SK-N-SH (cell line): Measurements from ENCODE around the gene DENND1A. TPM values are rescaled to one million over a fixed set of nuclear protein-coding genes. Genes with fewer than 3 reads are reported as not detected.

ENCODE experiments used
- CTCF ChIA-PET: fragments of 300-600, 350-600 bp; formaldehyde crosslinking; extraction: SDS; loops from one replicate; lab custom pipeline; 2021; lab: Yijun Ruan, JAX
- POLR2A ChIA-PET: fragments of 350-600 bp; sonication (Branson Sonifier 250); formaldehyde crosslinking; extraction: SDS; loops from one replicate; lab custom pipeline; 2020; ENCODE audit warnings: antibody characterized with exemption, inconsistent platforms; lab: Yijun Ruan, JAX
- DNase-seq: peaks from one replicate; pipeline ENCODE4 v3.0.0; 2012
- H2AFZ ChIP-seq: fragments of 200-600 bp; sonication (generic); 2 replicates; pipeline ENCODE4 v1.8.1; 2016; ENCODE audit warnings: antibody characterized with exemption, mild to moderate bottlenecking, low read depth
- H3F3A ChIP-seq: fragments of 200-600 bp; sonication (generic); replicated peaks from 2 replicates; pipeline ENCODE3; 2016; ENCODE audit warnings: antibody characterized with exemption, mild to moderate bottlenecking; ENCODE audit not compliant: insufficient read depth
- H3K27ac ChIP-seq, 2 experiments: fragments of 200-500 bp in 1 of 2; fragments of 200-600 bp in 1 of 2; sonication (Bioruptor generic) in 1 of 2; sonication (generic), shearing (Covaris generic) in 1 of 2; 2 replicates each; pipeline versions ENCODE4 v1.5.1 to v1.6.1; 2014 to 2016; ENCODE audit warnings: low read depth in 2 of 2, inconsistent platforms in 1 of 2, low read length in 1 of 2, mild to moderate bottlenecking in 1 of 2, mixed read lengths in 1 of 2
- H3K27me3 ChIP-seq: fragments of 200-600 bp; sonication (generic), shearing (Covaris generic); 2 replicates; pipeline ENCODE4 v1.6.1; 2016; ENCODE audit warnings: mixed run types; ENCODE audit not compliant: insufficient read depth
- H3K36me3 ChIP-seq, 2 experiments: fragments of 200-500 bp in 1 of 2; fragments of 200-600 bp in 1 of 2; sonication (Bioruptor generic) in 1 of 2; sonication (generic) in 1 of 2; replicated peaks in 1 of 2; 2 replicates each; pipeline versions ENCODE3 to v1.5.1; 2014 to 2016; ENCODE audit warnings: low read length in 1 of 2, mild to moderate bottlenecking in 1 of 2; ENCODE audit not compliant: insufficient read depth in 2 of 2, control insufficient read depth in 1 of 2
- H3K4me1 ChIP-seq, 2 experiments: fragments of 200-500 bp in 1 of 2; fragments of 200-600 bp in 1 of 2; sonication (Bioruptor generic) in 1 of 2; sonication (generic), shearing (Covaris generic) in 1 of 2; 2 replicates each; pipeline versions ENCODE4 v1.5.1 to v1.6.1; 2014 to 2016; ENCODE audit warnings: low read depth in 1 of 2, low read length in 1 of 2, mixed run types in 1 of 2; ENCODE audit not compliant: insufficient read depth in 2 of 2, control insufficient read depth in 1 of 2
- H3K4me2 ChIP-seq: fragments of 200-600 bp; sonication (generic), shearing (Covaris generic); 2 replicates; pipeline ENCODE4 v1.6.1; 2017; ENCODE audit warnings: mixed run types
- H3K4me3 ChIP-seq, 2 experiments: fragments of 200-500 bp in 1 of 2; fragments of 200-600 bp in 1 of 2; sonication (Bioruptor generic) in 1 of 2; sonication (generic), shearing (Covaris generic) in 1 of 2; 2 replicates each; pipeline versions ENCODE4 v1.5.1 to v1.8.1; 2014 to 2016; ENCODE audit warnings: low read depth in 2 of 2, inconsistent platforms in 1 of 2, low read length in 1 of 2, mild to moderate bottlenecking in 1 of 2, mixed read lengths in 1 of 2, moderate library complexity in 1 of 2
- H3K79me2 ChIP-seq: fragments of 200-600 bp; sonication (generic); 2 replicates; pipeline ENCODE4 v1.8.1; 2017; ENCODE audit warnings: mild to moderate bottlenecking; ENCODE audit not compliant: insufficient read depth
- H3K9ac ChIP-seq: fragments of 200-600 bp; sonication (generic); 2 replicates; pipeline ENCODE4 v1.6.1; 2017; ENCODE audit warnings: mixed run types
- H3K9me2 ChIP-seq: fragments of 200-600 bp; sonication (generic); 2 replicates; pipeline ENCODE4 v1.6.1; 2017; ENCODE audit warnings: mixed run types
- H3K9me3 ChIP-seq: fragments of 200-600 bp; sonication (generic); 2 replicates; pipeline ENCODE4 v1.6.1; 2017; ENCODE audit warnings: mixed run types, mild to moderate bottlenecking, moderate library complexity
- H4K20me1 ChIP-seq: fragments of 200-600 bp; sonication (generic); 2 replicates; pipeline ENCODE4 v1.6.1; 2017; ENCODE audit warnings: mild to moderate bottlenecking, mixed run types; ENCODE audit not compliant: insufficient read depth
- CHD2 ChIP-seq: fragments of 150-350 bp; IDR thresholded peaks from 2 replicates; pipeline ENCODE4 v1.6.1; 2018; ENCODE audit warnings: low read length; ENCODE audit not compliant: partially characterized antibody
- ELF1 ChIP-seq: IDR thresholded peaks from 2 replicates; pipeline ENCODE4 v1.4.0; 2012
- EP300 ChIP-seq, 2 experiments: IDR thresholded peaks; 2 replicates each; pipeline versions ENCODE4 v1.4.0 to v1.6.1; 2012; ENCODE audit warnings: borderline replicate concordance in 1 of 2, low read depth in 1 of 2, low read length in 1 of 2
- EZH2phosphoT487 ChIP-seq: fragments of 200-600 bp; sonication (generic); IDR thresholded peaks from 2 replicates; pipeline ENCODE4 v1.6.1; 2017; ENCODE audit warnings: low read depth, mixed run types, mild to moderate bottlenecking, antibody characterized with exemption, moderate library complexity, borderline replicate concordance
- FOSL2 ChIP-seq: IDR thresholded peaks from 2 replicates; pipeline ENCODE4 v1.4.0; 2012; ENCODE audit warnings: low read depth, mild to moderate bottlenecking, moderate library complexity, borderline replicate concordance
- FOXJ3 ChIP-seq: sonication (generic); formaldehyde crosslinking; IDR thresholded peaks from 2 replicates; pipeline ENCODE4 v1.5.1; 2020; ENCODE audit warnings: mild to moderate bottlenecking, missing genetic modification reagents
- GATA2 ChIP-seq: sonication (generic); formaldehyde crosslinking; IDR thresholded peaks from 2 replicates; pipeline ENCODE4 v1.5.0; 2020; ENCODE audit warnings: mild to moderate bottlenecking, missing genetic modification reagents
- JUND ChIP-seq: IDR thresholded peaks from 2 replicates; pipeline ENCODE4 v1.4.0; 2012
- MEF2A ChIP-seq: IDR thresholded peaks from 2 replicates; pipeline ENCODE4 v1.4.0; 2012; ENCODE audit warnings: low read depth, borderline replicate concordance
- NFIC ChIP-seq: IDR thresholded peaks from 2 replicates; pipeline ENCODE4 v1.4.0; 2012; ENCODE audit warnings: borderline replicate concordance
- POLR2AphosphoS5 ChIP-seq: IDR thresholded peaks from 2 replicates; pipeline ENCODE4 v1.6.1; 2012; ENCODE audit warnings: low read depth, low read length
- RAD21 ChIP-seq: IDR thresholded peaks from 2 replicates; pipeline ENCODE4 v1.6.1; 2012; ENCODE audit warnings: mild to moderate bottlenecking, low read length
- RCOR1 ChIP-seq: fragments of 150-350 bp; IDR thresholded peaks from 2 replicates; pipeline ENCODE4 v1.6.1; 2017; ENCODE audit warnings: antibody characterized with exemption, low read length
- RFX5 ChIP-seq: IDR thresholded peaks from 2 replicates; pipeline ENCODE4 v1.6.1; 2012; ENCODE audit warnings: mild to moderate bottlenecking, improper control_type of control experiment, low read length
- SIN3A ChIP-seq: IDR thresholded peaks from 2 replicates; pipeline ENCODE4 v1.6.1; 2012; ENCODE audit warnings: low read depth, mild to moderate bottlenecking, low read length, moderate library complexity, borderline replicate concordance
- SMC3 ChIP-seq: IDR thresholded peaks from 2 replicates; pipeline ENCODE4 v1.6.1; 2012; ENCODE audit warnings: low read depth, low read length, improper control_type of control experiment
- TEAD4 ChIP-seq: IDR thresholded peaks from 2 replicates; pipeline ENCODE4 v1.4.0; 2012; ENCODE audit warnings: mild to moderate bottlenecking, borderline replicate concordance; ENCODE audit not compliant: insufficient read depth
- YY1 ChIP-seq: IDR thresholded peaks from 2 replicates; pipeline ENCODE4 v1.4.0; 2012; ENCODE audit warnings: low read depth, mild to moderate bottlenecking
- WGBS: methylation state at CpG from one replicate; pipeline ENCODE4 v1.1.6; 2017; ENCODE audit warnings: low lambda C conversion rate; 5-methylcytosine and 5-hydroxymethylcytosine counted together
- polyA plus RNA-seq, 3 experiments: library from polyadenylated mRNA; depleted of rRNA; stranded (reverse); fragments of >200 nt; gene quantifications; 2 replicates each; pipeline ENCODE4 v1.2.3, GENCODE V29; 2012
- TF ChIP-seq, protein P1 (sequence below): fragments of 150-350 bp; IDR thresholded peaks from 2 replicates; pipeline ENCODE4 v1.6.1; 2016; ENCODE audit warnings: mild to moderate bottlenecking, low read depth, low read length
- TF ChIP-seq, protein P2 (sequence below): IDR thresholded peaks from 2 replicates; pipeline ENCODE4; 2012
- TF ChIP-seq, protein P3 (sequence below): fragments of 150-350 bp; IDR thresholded peaks from 2 replicates; pipeline ENCODE4 v1.6.1; 2017; ENCODE audit warnings: antibody characterized with exemption, low read length, low read depth, borderline replicate concordance
- TF ChIP-seq, protein P4 (sequence below): fragments of 200-600 bp; sonication (generic); IDR thresholded peaks from 2 replicates; pipeline ENCODE4 v1.6.1; 2017; ENCODE audit warnings: antibody characterized with exemption, mild to moderate bottlenecking, moderate library complexity
- TF ChIP-seq, protein P5 (sequence below): IDR thresholded peaks from 2 replicates; pipeline ENCODE4 v1.4.0; 2012; ENCODE audit warnings: low read depth, borderline replicate concordance

The DENND1A gene
- polyA plus RNA-seq, 1 of the 3 experiments (the other 2 are of a cell fraction): 25.4 TPM

DNA sequence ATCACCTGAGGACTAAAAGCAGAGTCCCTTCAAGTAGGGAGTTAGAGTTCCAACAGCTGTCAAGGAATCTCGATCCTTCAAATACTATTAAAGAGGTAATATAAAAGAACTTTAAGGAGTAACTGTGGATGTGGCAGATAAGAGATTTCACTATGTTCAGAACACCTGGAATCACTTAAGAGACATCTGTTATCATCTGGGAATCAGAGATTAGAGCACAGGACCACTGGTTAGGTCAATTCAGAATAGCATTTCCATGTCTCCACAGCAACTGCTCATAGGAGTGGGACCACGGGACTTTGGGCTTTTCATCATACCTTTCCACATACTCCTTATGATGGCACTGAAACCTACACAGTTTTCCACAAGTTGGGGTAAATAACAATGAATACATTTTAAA, 216.6 kb downstream of the DENND1A start (continued):
- TF ChIP-seq, protein P1, sequence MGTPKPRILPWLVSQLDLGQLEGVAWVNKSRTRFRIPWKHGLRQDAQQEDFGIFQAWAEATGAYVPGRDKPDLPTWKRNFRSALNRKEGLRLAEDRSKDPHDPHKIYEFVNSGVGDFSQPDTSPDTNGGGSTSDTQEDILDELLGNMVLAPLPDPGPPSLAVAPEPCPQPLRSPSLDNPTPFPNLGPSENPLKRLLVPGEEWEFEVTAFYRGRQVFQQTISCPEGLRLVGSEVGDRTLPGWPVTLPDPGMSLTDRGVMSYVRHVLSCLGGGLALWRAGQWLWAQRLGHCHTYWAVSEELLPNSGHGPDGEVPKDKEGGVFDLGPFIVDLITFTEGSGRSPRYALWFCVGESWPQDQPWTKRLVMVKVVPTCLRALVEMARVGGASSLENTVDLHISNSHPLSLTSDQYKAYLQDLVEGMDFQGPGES: no peak
- no peak for TF ChIP-seq MEF2A
- TF ChIP-seq RAD21: no peak
- TF ChIP-seq, protein P2, sequence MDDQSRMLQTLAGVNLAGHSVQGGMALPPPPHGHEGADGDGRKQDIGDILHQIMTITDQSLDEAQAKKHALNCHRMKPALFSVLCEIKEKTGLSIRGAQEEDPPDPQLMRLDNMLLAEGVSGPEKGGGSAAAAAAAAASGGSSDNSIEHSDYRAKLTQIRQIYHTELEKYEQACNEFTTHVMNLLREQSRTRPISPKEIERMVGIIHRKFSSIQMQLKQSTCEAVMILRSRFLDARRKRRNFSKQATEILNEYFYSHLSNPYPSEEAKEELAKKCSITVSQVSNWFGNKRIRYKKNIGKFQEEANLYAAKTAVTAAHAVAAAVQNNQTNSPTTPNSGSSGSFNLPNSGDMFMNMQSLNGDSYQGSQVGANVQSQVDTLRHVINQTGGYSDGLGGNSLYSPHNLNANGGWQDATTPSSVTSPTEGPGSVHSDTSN: no peak
- TF ChIP-seq, all 33 proteins: peak for 4

DNA sequence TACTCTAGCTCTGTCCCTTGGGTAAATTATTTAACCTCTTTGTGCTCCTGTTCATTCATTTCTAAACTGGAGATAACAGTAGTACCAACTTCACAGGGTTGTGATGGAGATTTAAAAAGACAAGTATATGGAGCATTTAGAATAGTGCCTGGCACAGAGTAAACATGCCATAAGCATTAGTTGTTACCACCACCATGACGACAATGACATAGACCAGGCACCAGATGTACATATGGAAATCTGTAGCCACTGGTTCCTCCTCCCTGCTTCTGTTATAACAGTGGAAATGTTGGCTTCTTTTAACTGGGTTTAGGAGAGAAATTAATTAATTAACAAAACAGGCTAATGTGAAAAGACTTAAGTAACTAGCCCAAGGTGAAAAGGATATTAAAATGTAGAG, 217.5 kb downstream of the DENND1A start:
- H2AFZ ChIP-seq: no peak overlapping the region
- H3K36me3 ChIP-seq: no peaks in the 10 kb centered on the region
- peak; percentile 34 for DNase-seq
- H3K79me2 ChIP-seq: no peaks in the 10 kb centered on the region
- no peak overlapping the region for H3K4me3 ChIP-seq
- no peak overlapping the region for H3K27ac ChIP-seq
- 46% methylated on average over 1 of the region's 1 CpG for WGBS
- H3K4me2 ChIP-seq: no peak overlapping the region
- ChIA-PET POLR2A (no interaction called here), CTCF (interaction anchor here (1.0 to 1.4 kb wide), 4 partner anchors 8 to 311 kb away, joined by 3 read pairs; no protein-coding TSS in a partner anchor)
- peaks cover 3% of the 10 kb centered on the region for H3F3A ChIP-seq
- H3K27me3 ChIP-seq: no peaks in the 10 kb centered on the region
- H3K4me1 ChIP-seq: peaks cover 4 to 5% of the 10 kb centered on the region in 2 experiments; a peak in 2 of 4 replicates
- no peak overlapping the region for H3K9ac ChIP-seq
- H3K9me3 ChIP-seq: no peaks in the 10 kb centered on the region
- no peaks in the 10 kb centered on the region for H3K9me2 ChIP-seq
- H4K20me1 ChIP-seq: no peaks in the 10 kb centered on the region
- TF ChIP-seq ELF1: no peak
- TF ChIP-seq SMC3: no peak
- no peak for TF ChIP-seq RFX5
- TF ChIP-seq POLR2AphosphoS5: peak; percentile 53; the same call in 1 of the 2 replicates
- no peak for TF ChIP-seq YY1
- TF ChIP-seq, protein P2: peak; percentile 53
- TF ChIP-seq FOSL2: no peak; the same call in 1 of the 2 replicates
- TF ChIP-seq, protein P3, sequence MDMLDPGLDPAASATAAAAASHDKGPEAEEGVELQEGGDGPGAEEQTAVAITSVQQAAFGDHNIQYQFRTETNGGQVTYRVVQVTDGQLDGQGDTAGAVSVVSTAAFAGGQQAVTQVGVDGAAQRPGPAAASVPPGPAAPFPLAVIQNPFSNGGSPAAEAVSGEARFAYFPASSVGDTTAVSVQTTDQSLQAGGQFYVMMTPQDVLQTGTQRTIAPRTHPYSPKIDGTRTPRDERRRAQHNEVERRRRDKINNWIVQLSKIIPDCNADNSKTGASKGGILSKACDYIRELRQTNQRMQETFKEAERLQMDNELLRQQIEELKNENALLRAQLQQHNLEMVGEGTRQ: no peak
- TF ChIP-seq FOXJ3 (CRISPR knock-in tag): no peak
- TF ChIP-seq, protein P4, sequence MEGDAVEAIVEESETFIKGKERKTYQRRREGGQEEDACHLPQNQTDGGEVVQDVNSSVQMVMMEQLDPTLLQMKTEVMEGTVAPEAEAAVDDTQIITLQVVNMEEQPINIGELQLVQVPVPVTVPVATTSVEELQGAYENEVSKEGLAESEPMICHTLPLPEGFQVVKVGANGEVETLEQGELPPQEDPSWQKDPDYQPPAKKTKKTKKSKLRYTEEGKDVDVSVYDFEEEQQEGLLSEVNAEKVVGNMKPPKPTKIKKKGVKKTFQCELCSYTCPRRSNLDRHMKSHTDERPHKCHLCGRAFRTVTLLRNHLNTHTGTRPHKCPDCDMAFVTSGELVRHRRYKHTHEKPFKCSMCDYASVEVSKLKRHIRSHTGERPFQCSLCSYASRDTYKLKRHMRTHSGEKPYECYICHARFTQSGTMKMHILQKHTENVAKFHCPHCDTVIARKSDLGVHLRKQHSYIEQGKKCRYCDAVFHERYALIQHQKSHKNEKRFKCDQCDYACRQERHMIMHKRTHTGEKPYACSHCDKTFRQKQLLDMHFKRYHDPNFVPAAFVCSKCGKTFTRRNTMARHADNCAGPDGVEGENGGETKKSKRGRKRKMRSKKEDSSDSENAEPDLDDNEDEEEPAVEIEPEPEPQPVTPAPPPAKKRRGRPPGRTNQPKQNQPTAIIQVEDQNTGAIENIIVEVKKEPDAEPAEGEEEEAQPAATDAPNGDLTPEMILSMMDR: no peak
- no peak for TF ChIP-seq RAD21
- TF ChIP-seq MEF2A: no peak
- TF ChIP-seq GATA2 (CRISPR knock-in tag): no peak
- TF ChIP-seq, protein P5, sequence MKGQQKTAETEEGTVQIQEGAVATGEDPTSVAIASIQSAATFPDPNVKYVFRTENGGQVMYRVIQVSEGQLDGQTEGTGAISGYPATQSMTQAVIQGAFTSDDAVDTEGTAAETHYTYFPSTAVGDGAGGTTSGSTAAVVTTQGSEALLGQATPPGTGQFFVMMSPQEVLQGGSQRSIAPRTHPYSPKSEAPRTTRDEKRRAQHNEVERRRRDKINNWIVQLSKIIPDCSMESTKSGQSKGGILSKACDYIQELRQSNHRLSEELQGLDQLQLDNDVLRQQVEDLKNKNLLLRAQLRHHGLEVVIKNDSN: no peak
- TF ChIP-seq NFIC: no peak
- no peak for TF ChIP-seq RCOR1
- TF ChIP-seq TEAD4: no peak
- TF ChIP-seq EP300 (IDR thresholded peaks at IDR 0.05; ENCODE audit: borderline replicate concordance in 1 of 2, low read depth in 1 of 2, low read length in 1 of 2): peak in 1 of 2 experiments; percentile 30; a peak in 1 of 4 replicates
- TF ChIP-seq SIN3A: no peak
- TF ChIP-seq CHD2: no peak
- 0 out of 2 replicates have a peak, but pooled peaks have one; percentile 12 for TF ChIP-seq JUND
- TF ChIP-seq EZH2phosphoT487: no peak
